IMR-90 (cell line): ENCODE results near the gene DUSP22. TPM values are rescaled to one million over a fixed set of nuclear protein-coding genes. Genes with fewer than 3 reads are reported as not detected.

Experiments used
- ATAC-seq: fragments of 200-7000 bp; cut with Tn5 transposase; 2 replicates; pipeline ENCODE4 v1.9.1; 2020; ENCODE audit warnings: low read depth, mild to moderate bottlenecking, moderate library complexity
- BruUV-seq: library from RNA; stranded (reverse); fragments of 400-500 nt; replicated peaks from 2 replicates; lab custom pipeline; 2021; lab: Mats Ljungman, UMichigan
- CTCF ChIA-PET: fragments of 300-600 bp; formaldehyde crosslinking; extraction: SDS; loops from one replicate; lab custom pipeline; 2021; ENCODE audit warnings: antibody characterized with exemption; lab: Yijun Ruan, JAX
- POLR2A ChIA-PET: fragments of 300-600 bp; sonication (Branson Sonifier 250); formaldehyde crosslinking; loops from one replicate; lab custom pipeline; 2022; ENCODE audit warnings: antibody characterized with exemption; ENCODE audit not compliant: unreplicated experiment; lab: Charles Lee
- DNase-seq: peaks from one replicate; pipeline ENCODE4 v3.0.0; 2013
- H2AFZ ChIP-seq: replicated peaks from 2 replicates; pipeline ENCODE3; 2013; ENCODE audit warnings: low read length, mild to moderate bottlenecking; ENCODE audit not compliant: poor library complexity
- H2AK5ac ChIP-seq: 2 replicates; pipeline ENCODE4 v1.6.1; 2013; ENCODE audit warnings: low read depth, low read length, inconsistent platforms
- H2AK9ac ChIP-seq: replicated peaks from 2 replicates; pipeline ENCODE3; 2013; ENCODE audit warnings: mild to moderate bottlenecking, low read depth, low read length, moderate library complexity; ENCODE audit not compliant: poor library complexity
- H2BK120ac ChIP-seq: 2 replicates; pipeline ENCODE4 v1.6.1; 2013; ENCODE audit warnings: low read depth, low read length, inconsistent platforms
- H2BK15ac ChIP-seq: 3 replicates; pipeline ENCODE4 v1.6.1; 2013; ENCODE audit warnings: low read depth, low read length, inconsistent platforms
- H2BK20ac ChIP-seq: 2 replicates; pipeline ENCODE4 v1.6.1; 2013; ENCODE audit warnings: low read depth, mild to moderate bottlenecking, inconsistent platforms, low read length, moderate library complexity
- H2BK5ac ChIP-seq: 2 replicates; pipeline ENCODE4 v1.6.1; 2013; ENCODE audit warnings: mild to moderate bottlenecking, low read depth, low read length, inconsistent platforms; ENCODE audit not compliant: poor library complexity, severe bottlenecking
- H3K14ac ChIP-seq: replicated peaks from 2 replicates; pipeline ENCODE4 v1.6.1; 2013; ENCODE audit warnings: low read depth, low read length, inconsistent platforms
- H3K18ac ChIP-seq: 2 replicates; pipeline ENCODE4 v1.6.1; 2013; ENCODE audit warnings: low read depth, low read length, control low read depth
- H3K23ac ChIP-seq: 2 replicates; pipeline ENCODE4 v1.6.1; 2013; ENCODE audit warnings: low read depth, low read length, inconsistent platforms
- H3K27ac ChIP-seq: 2 replicates; pipeline ENCODE4 v1.5.1; 2013; ENCODE audit warnings: mild to moderate bottlenecking, control low read depth, low read length; ENCODE audit not compliant: insufficient read depth
- H3K27me3 ChIP-seq: 2 replicates; pipeline ENCODE4 v1.6.1; 2013; ENCODE audit warnings: low read length; ENCODE audit not compliant: control insufficient read depth, insufficient read depth
- H3K36me3 ChIP-seq: 2 replicates; pipeline ENCODE4 v1.6.1; 2013; ENCODE audit warnings: low read length, mixed read lengths; ENCODE audit not compliant: control insufficient read depth, insufficient read depth
- H3K4ac ChIP-seq: 2 replicates; pipeline ENCODE4 v1.6.1; 2013; ENCODE audit warnings: low read depth, low read length, inconsistent platforms
- H3K4me1 ChIP-seq: 2 replicates; pipeline ENCODE4 v1.6.1; 2013; ENCODE audit warnings: low read length, mixed read lengths; ENCODE audit not compliant: control insufficient read depth, insufficient read depth
- H3K4me2 ChIP-seq: 2 replicates; pipeline ENCODE4 v1.6.1; 2013; ENCODE audit warnings: low read depth, mild to moderate bottlenecking, control low read depth, low read length, moderate library complexity
- H3K4me3 ChIP-seq: 2 replicates; pipeline ENCODE4 v1.5.1; 2013; ENCODE audit warnings: low read depth, mild to moderate bottlenecking, control low read depth, low read length, moderate library complexity; ENCODE audit not compliant: insufficient read depth
- H3K56ac ChIP-seq: 2 replicates; pipeline ENCODE4 v1.6.1; 2013; ENCODE audit warnings: low read length, inconsistent platforms; ENCODE audit not compliant: insufficient read depth; ENCODE audit errors: extremely low read depth
- H3K79me1 ChIP-seq, 2 experiments: 2 replicates each; pipeline ENCODE4 v1.6.1; 2013; ENCODE audit warnings: low read length in 2 of 2, inconsistent platforms in 1 of 2, low read depth in 1 of 2
- H3K9ac ChIP-seq: 2 replicates; pipeline ENCODE4 v1.6.1; 2013; ENCODE audit warnings: low read depth, low read length, control low read depth
- H3K9me1 ChIP-seq: 2 replicates; pipeline ENCODE4 v1.6.1; 2013; ENCODE audit warnings: low read length, inconsistent platforms; ENCODE audit not compliant: insufficient read depth
- H3K9me3 ChIP-seq: 2 replicates; pipeline ENCODE4 v1.6.1; 2013; ENCODE audit warnings: low read length; ENCODE audit not compliant: control insufficient read depth, insufficient read depth
- H4K20me1 ChIP-seq: 2 replicates; pipeline ENCODE4 v1.6.1; 2013; ENCODE audit warnings: low read length, inconsistent platforms; ENCODE audit not compliant: insufficient read depth
- H4K5ac ChIP-seq: 2 replicates; pipeline ENCODE4 v1.6.1; 2013; ENCODE audit warnings: mild to moderate bottlenecking, low read depth, low read length, control low read depth
- H4K8ac ChIP-seq, 2 experiments: 2 replicates each; pipeline ENCODE4 v1.6.1; 2013; ENCODE audit warnings: low read depth in 2 of 2, low read length in 2 of 2, control low read depth in 1 of 2, inconsistent platforms in 1 of 2
- H4K91ac ChIP-seq: 2 replicates; pipeline ENCODE4 v1.6.1; 2013; ENCODE audit warnings: low read depth, low read length, inconsistent platforms; ENCODE audit not compliant: insufficient read depth
- BHLHE40 ChIP-seq: fragments of 150-350 bp; IDR thresholded peaks from 2 replicates; pipeline ENCODE4 v1.6.1; 2016; ENCODE audit warnings: mild to moderate bottlenecking, low read depth, low read length
- CEBPB ChIP-seq: IDR thresholded peaks from 2 replicates; pipeline ENCODE4 v1.6.1; 2012; ENCODE audit warnings: low read depth, low read length, improper control_type of control experiment
- CHD1 ChIP-seq: IDR thresholded peaks from 2 replicates; pipeline ENCODE4 v1.6.1; 2012; ENCODE audit warnings: low read depth, low read length, improper control_type of control experiment
- ELK1 ChIP-seq: fragments of 150-350 bp; IDR thresholded peaks from 2 replicates; pipeline ENCODE4 v1.6.1; 2016; ENCODE audit warnings: low read depth, mild to moderate bottlenecking, low read length, moderate library complexity, borderline replicate concordance
- FOS ChIP-seq: fragments of 150-350 bp; IDR thresholded peaks from 2 replicates; pipeline ENCODE4 v1.6.1; 2016; ENCODE audit warnings: low read depth, low read length
- MAFK ChIP-seq: IDR thresholded peaks from 2 replicates; pipeline ENCODE4 v1.6.1; 2012; ENCODE audit warnings: low read depth, low read length, improper control_type of control experiment
- MAZ ChIP-seq: IDR thresholded peaks from 2 replicates; pipeline ENCODE4 v1.6.1; 2012; ENCODE audit warnings: low read depth, mild to moderate bottlenecking, low read length, improper control_type of control experiment, moderate library complexity, borderline replicate concordance
- MXI1 ChIP-seq: IDR thresholded peaks from 2 replicates; pipeline ENCODE4 v1.6.1; 2012; ENCODE audit warnings: low read depth, mild to moderate bottlenecking, low read length, moderate library complexity, borderline replicate concordance
- NFE2L2 ChIP-seq: fragments of 150-350 bp; IDR thresholded peaks from 2 replicates; pipeline ENCODE4 v1.6.1; 2016; ENCODE audit warnings: low read depth, mild to moderate bottlenecking, low read length
- RAD21 ChIP-seq: IDR thresholded peaks from 2 replicates; pipeline ENCODE4 v1.6.1; 2012; ENCODE audit warnings: low read length, improper control_type of control experiment
- RCOR1 ChIP-seq: IDR thresholded peaks from 2 replicates; pipeline ENCODE4 v1.6.1; 2012; ENCODE audit warnings: mild to moderate bottlenecking, low read length, improper control_type of control experiment; ENCODE audit not compliant: insufficient replicate concordance
- RFX5 ChIP-seq: IDR thresholded peaks from 2 replicates; pipeline ENCODE4 v1.8.0; 2012; ENCODE audit warnings: low read depth, mild to moderate bottlenecking, low read length, moderate library complexity
- SMC3 ChIP-seq: fragments of 150-350 bp; IDR thresholded peaks from 2 replicates; pipeline ENCODE4 v1.6.1; 2016; ENCODE audit warnings: low read depth, mild to moderate bottlenecking, antibody characterized with exemption, low read length, moderate library complexity
- USF2 ChIP-seq: fragments of 150-350 bp; IDR thresholded peaks from 2 replicates; pipeline ENCODE4 v1.6.1; 2017; ENCODE audit warnings: mild to moderate bottlenecking, antibody characterized with exemption, low read length, low read depth
- WGBS, 2 experiments: methylation state at CpG; one replicate each; pipeline versions ENCODE4 v1.1.5 to v1.1.7; 2013; ENCODE audit warnings: missing lambda C conversion rate in 2 of 2; ENCODE audit not compliant: insufficient read length in 1 of 2; ENCODE audit errors: extremely low coverage in 2 of 2; 5-methylcytosine and 5-hydroxymethylcytosine counted together
- dilution Hi-C: fragments of 300-500 bp; cut with HindIII; formaldehyde crosslinking; loops from one replicate; pipeline ENCODE4 v1.14.3; 2018; ENCODE audit warnings: low sequenced_read_pairs; ENCODE audit not compliant: unreplicated experiment
- in situ Hi-C: fragments of 300-500 bp; cut with MboI; formaldehyde crosslinking; loops from 3 replicates; pipeline ENCODE4 v1.14.3; 2019; ENCODE audit warnings: low sequenced_read_pairs, inconsistent platforms, mixed read lengths
- intact Hi-C: fragments of 100-400 bp; cut with micrococcal nuclease; formaldehyde crosslinking; loops from 2 replicates; pipeline ENCODE4 v1.10.0; 2022
- polyA plus RNA-seq, 3 experiments: library from polyadenylated mRNA; depleted of rRNA; stranded (reverse); fragments of >200 nt; gene quantifications; 2 replicates each; pipeline ENCODE4 v1.2.3, GENCODE V29; 2012; ENCODE audit warnings: low replicate concordance in 1 of 3
- total RNA-seq: library from RNA; depleted of rRNA; stranded (reverse); fragments of >200 nt; gene quantifications from 2 replicates; pipeline ENCODE4 v1.2.3, GENCODE V29; 2012
- TF ChIP-seq, protein P1 (sequence below): conservative IDR thresholded peaks from 2 replicates; pipeline ENCODE4 v1.5.1; 2012; ENCODE audit warnings: mild to moderate bottlenecking, low read depth, low read length, improper control_type of control experiment

Gene DUSP22
- total and polyA plus RNA-seq, 2 of the 4 experiments (the other 2 are of a cell fraction): 7.1 to 8.2 TPM

GRCh38 chr6:252775-253535, 39.3 kb upstream of the DUSP22 start:
- Histone ChIP-seq H2AK5ac (no peak overlapping the region), H3K4me3 (no peak overlapping the region), H4K8ac (no peak overlapping the region), H2AK9ac (no peak overlapping the region), H2BK15ac (no peak overlapping the region), H3K23ac (no peak overlapping the region), H3K9ac (no peak overlapping the region), H2BK120ac (no peak overlapping the region), H3K9me3 (no peaks in the 10 kb centered on the region), H2AFZ (no peak overlapping the region), H3K4me2 (no peak overlapping the region), H2BK5ac (no peak overlapping the region), H2BK20ac (no peak overlapping the region), H3K4me1 (no peaks in the 10 kb centered on the region), H3K18ac (no peak overlapping the region), H3K56ac (no peak overlapping the region), H3K9me1 (no peaks in the 10 kb centered on the region), H3K14ac (no peak overlapping the region), H3K36me3 (no peaks in the 10 kb centered on the region), H4K5ac (no peak overlapping the region), H4K20me1 (no peaks in the 10 kb centered on the region), H3K27ac (no peak overlapping the region), H3K4ac (no peak overlapping the region), H3K79me1 (no peaks in the 10 kb centered on the region), H4K91ac (no peak overlapping the region), H3K27me3 (peaks cover 2% of the 10 kb centered on the region; the same call in 1 of the 2 replicates)
- in situ Hi-C loops: no loop called here
- dilution Hi-C loops: no loop called here
- 37% methylated on average over 2 of the region's 8 CpGs; no CpG with 5 or more reads in 1 of the 2 experiments for WGBS, 2 experiments
- CTCF ChIA-PET: no interaction called here
- BruUV-seq: no TSS peak
- ATAC-seq: no peak
- POLR2A ChIA-PET: interaction anchor here (0.6 kb wide), 1 partner anchor 12 kb away, joined by 3 read pairs; no protein-coding TSS in a partner anchor
- intact Hi-C loops: no loop called here
- DNase-seq: no peak
- TF ChIP-seq RAD21: no peak
- TF ChIP-seq MXI1: no peak
- TF ChIP-seq CHD1: no peak
- no peak for TF ChIP-seq USF2
- TF ChIP-seq CEBPB: no peak
- TF ChIP-seq BHLHE40: no peak
- no peak for TF ChIP-seq RCOR1
- TF ChIP-seq, protein P1, sequence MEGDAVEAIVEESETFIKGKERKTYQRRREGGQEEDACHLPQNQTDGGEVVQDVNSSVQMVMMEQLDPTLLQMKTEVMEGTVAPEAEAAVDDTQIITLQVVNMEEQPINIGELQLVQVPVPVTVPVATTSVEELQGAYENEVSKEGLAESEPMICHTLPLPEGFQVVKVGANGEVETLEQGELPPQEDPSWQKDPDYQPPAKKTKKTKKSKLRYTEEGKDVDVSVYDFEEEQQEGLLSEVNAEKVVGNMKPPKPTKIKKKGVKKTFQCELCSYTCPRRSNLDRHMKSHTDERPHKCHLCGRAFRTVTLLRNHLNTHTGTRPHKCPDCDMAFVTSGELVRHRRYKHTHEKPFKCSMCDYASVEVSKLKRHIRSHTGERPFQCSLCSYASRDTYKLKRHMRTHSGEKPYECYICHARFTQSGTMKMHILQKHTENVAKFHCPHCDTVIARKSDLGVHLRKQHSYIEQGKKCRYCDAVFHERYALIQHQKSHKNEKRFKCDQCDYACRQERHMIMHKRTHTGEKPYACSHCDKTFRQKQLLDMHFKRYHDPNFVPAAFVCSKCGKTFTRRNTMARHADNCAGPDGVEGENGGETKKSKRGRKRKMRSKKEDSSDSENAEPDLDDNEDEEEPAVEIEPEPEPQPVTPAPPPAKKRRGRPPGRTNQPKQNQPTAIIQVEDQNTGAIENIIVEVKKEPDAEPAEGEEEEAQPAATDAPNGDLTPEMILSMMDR: no peak
- TF ChIP-seq ELK1: no peak
- no peak for TF ChIP-seq MAFK
- no peak for TF ChIP-seq MAZ
- no peak for TF ChIP-seq NFE2L2
- no peak for TF ChIP-seq RFX5
- TF ChIP-seq SMC3: no peak
- no peak for TF ChIP-seq FOS
